Right cardiac atrium (tissue), 5 donors: ENCODE data around the gene S100B. TPM values are rescaled to one million over a fixed set of nuclear protein-coding genes. Genes with fewer than 3 reads are reported as not detected.

Experiments
- ATAC-seq, 2 donors: fragments of 200-7000 bp; cut with Tn5 transposase; one replicate each; pipeline versions ENCODE4 v1.8.0 to v1.9.1; 2020; ENCODE audit warnings: moderate library complexity in 2 of 2, mild to moderate bottlenecking in 1 of 2
- DNase-seq, 3 donors: peaks; one replicate each; pipeline ENCODE4 v3.0.0-alpha.2; 2020
- H3K27ac ChIP-seq: one replicate; pipeline ENCODE4 v1.5.1; 2013; ENCODE audit warnings: mild to moderate bottlenecking, low read length, control low read depth, moderate library complexity
- H3K27me3 ChIP-seq: one replicate; pipeline ENCODE4 v1.6.1; 2013; ENCODE audit not compliant: control insufficient read depth, insufficient read depth
- H3K4me1 ChIP-seq: one replicate; pipeline ENCODE4 v1.6.1; 2013; ENCODE audit warnings: low read length; ENCODE audit not compliant: control insufficient read depth, insufficient read depth
- H3K4me3 ChIP-seq: one replicate; pipeline ENCODE4 v1.5.1; 2013; ENCODE audit warnings: low read length, control low read depth
- H3K9me3 ChIP-seq: one replicate; pipeline ENCODE4 v1.6.1; 2013; ENCODE audit warnings: low read length; ENCODE audit not compliant: control insufficient read depth
- WGBS: extraction: QIAGEN DNeasy Blood & Tissue Kit; methylation state at CpG from one replicate; pipeline ENCODE4 v1.1.7; 2013; 5-methylcytosine and 5-hydroxymethylcytosine counted together
- intact Hi-C, 4 donors: fragments of 100-400 bp; cut with DNase I; formaldehyde crosslinking; loops; one replicate each; pipeline versions ENCODE4 v1.11.0 to v1.14.0; 2022 to 2023
- polyA plus RNA-seq: library from polyadenylated mRNA; stranded (reverse); fragments of 200-250 nt; gene quantifications from one replicate; pipeline ENCODE4 v1.2.3, GENCODE V29; 2013
- total RNA-seq, 4 donors: library from RNA; stranded (reverse); fragmentation: NEBNext Ultra II Directional; extraction: Animal tissue kit (Norgen Biotek cat#: 25700); gene quantifications; one replicate each; pipeline ENCODE4 v1.2.1, GENCODE V29; 2021
- donor health status: healthy with polysubstance abuse.
- donor health status: DM: no; HTN: yes; CAD: no.
- donor health status: DM: no; HTN: no; CAD: no.
- donor health status: DM: no; HTN: yes; CAD: no; lungs with severe emphysema.
- donor health status: DM: yes; HTN: yes; CAD: no.

S100B gene
- total and polyA plus RNA-seq, 5 donors: 7.1 to 36.3 (median 11.9) TPM

- DNase-seq: no peak
- Histone ChIP-seq H3K9me3 (peaks cover 5% of the 10 kb centered on the region), H3K4me1 (no peaks in the 10 kb centered on the region), H3K4me3 (no peak overlapping the region), H3K27me3 (no peaks in the 10 kb centered on the region), H3K27ac (no peak overlapping the region)
- intact Hi-C loops: no loop called here
- 87% methylated on average over 4 of the region's 4 CpGs for WGBS
- no peak for ATAC-seq
Observed at GRCh38 chr21:46627726-46628125, 22.8 kb upstream of the S100B start.

GRCh38 chr21:46626975-46627501 is 22.2 kb upstream of the S100B start:
- Histone ChIP-seq H3K27ac (no peak overlapping the region), H3K4me1 (no peaks in the 10 kb centered on the region), H3K9me3 (peaks cover 5% of the 10 kb centered on the region), H3K27me3 (no peaks in the 10 kb centered on the region), H3K4me3 (no peak overlapping the region)
- DNase-seq (no peak), ATAC-seq (no peak)
- WGBS: 81% methylated on average over 6 of the region's 6 CpGs
- intact Hi-C loops: no loop called here

- ATAC-seq (no peak), DNase-seq (no peak)
- no peaks in the 10 kb centered on the region for H3K27me3 ChIP-seq
- no peaks in the 10 kb centered on the region for H3K4me1 ChIP-seq
- no peak overlapping the region for H3K27ac ChIP-seq
- no peak overlapping the region for H3K4me3 ChIP-seq
- H3K9me3 ChIP-seq: peaks cover 5% of the 10 kb centered on the region
- intact Hi-C loops: no loop called here
- 94% methylated on average over 7 of the region's 7 CpGs for WGBS
Observed at GRCh38 chr21:46626536-46626935, 21.7 kb upstream of the S100B start.

- ATAC-seq (no peak), DNase-seq (no peak)
- H3K27me3 ChIP-seq: no peaks in the 10 kb centered on the region
- 89% methylated on average over 1 of the region's 1 CpG for WGBS
- intact Hi-C loops: no loop called here
- no peak overlapping the region for H3K4me3 ChIP-seq
- no peak overlapping the region for H3K27ac ChIP-seq
- no peaks in the 10 kb centered on the region for H3K4me1 ChIP-seq
- peaks cover 5% of the 10 kb centered on the region for H3K9me3 ChIP-seq
Observed at GRCh38 chr21:46625759-46626158, 20.9 kb upstream of the S100B start.

- Histone ChIP-seq H3K9me3 (peaks cover 5% of the 10 kb centered on the region), H3K4me1 (no peaks in the 10 kb centered on the region), H3K4me3 (no peak overlapping the region), H3K27me3 (no peaks in the 10 kb centered on the region), H3K27ac (no peak overlapping the region)
- 74% methylated on average over 16 of the region's 16 CpGs for WGBS
- intact Hi-C loops: no loop called here
- DNase-seq (no peak), ATAC-seq (no peak)
Observed at GRCh38 chr21:46624050-46624449, 19.2 kb upstream of the S100B start.

GRCh38 chr21:46622226-46622625 is 17.3 kb upstream of the S100B start:
- peaks cover 5% of the 10 kb centered on the region for H3K9me3 ChIP-seq
- no peaks in the 10 kb centered on the region for H3K27me3 ChIP-seq
- intact Hi-C loops: no loop called here
- H3K4me1 ChIP-seq: no peaks in the 10 kb centered on the region
- DNase-seq (peak in 2 of 3 donors; percentile 77 to 78), ATAC-seq (peak; percentile 81 to 82)
- no peak overlapping the region for H3K27ac ChIP-seq
- WGBS: 53% methylated on average over 4 of the region's 4 CpGs
- H3K4me3 ChIP-seq: no peak overlapping the region

GRCh38 chr21:46621457-46622182 is 16.7 kb upstream of the S100B start:
- Histone ChIP-seq H3K27me3 (no peaks in the 10 kb centered on the region), H3K4me3 (no peak overlapping the region), H3K9me3 (peaks cover 5% of the 10 kb centered on the region), H3K4me1 (no peaks in the 10 kb centered on the region), H3K27ac (no peak overlapping the region)
- ATAC-seq (peak; percentile 46 to 48), DNase-seq (peak in 1 of 3 donors; percentile 59)
- intact Hi-C loops: no loop called here
- 82% methylated on average over 9 of the region's 9 CpGs for WGBS

- H3K27ac ChIP-seq: no peak overlapping the region
- H3K4me3 ChIP-seq: no peak overlapping the region
- no peak for DNase-seq
- no peak for ATAC-seq
- H3K27me3 ChIP-seq: no peaks in the 10 kb centered on the region
- 90% methylated on average over 7 of the region's 7 CpGs for WGBS
- H3K9me3 ChIP-seq: peaks cover 3% of the 10 kb centered on the region
- H3K4me1 ChIP-seq: no peaks in the 10 kb centered on the region
- intact Hi-C loops: no loop called here
Observed at GRCh38 chr21:46620846-46621245, 16.0 kb upstream of the S100B start.

GRCh38 chr21:46619846-46620245 is 15.0 kb upstream of the S100B start:
- H3K9me3 ChIP-seq: no peaks in the 10 kb centered on the region
- intact Hi-C loops: no loop called here
- no peaks in the 10 kb centered on the region for H3K27me3 ChIP-seq
- no peaks in the 10 kb centered on the region for H3K4me1 ChIP-seq
- ATAC-seq: no peak
- no peak for DNase-seq
- no peak overlapping the region for H3K27ac ChIP-seq
- WGBS: 80% methylated on average over 2 of the region's 2 CpGs
- H3K4me3 ChIP-seq: no peak overlapping the region

- no peak overlapping the region for H3K27ac ChIP-seq
- no peaks in the 10 kb centered on the region for H3K9me3 ChIP-seq
- no peak for ATAC-seq
- intact Hi-C loops: no loop called here
- H3K4me3 ChIP-seq: no peak overlapping the region
- no peaks in the 10 kb centered on the region for H3K27me3 ChIP-seq
- no peak for DNase-seq
- no peaks in the 10 kb centered on the region for H3K4me1 ChIP-seq
- WGBS: 85% methylated on average over 5 of the region's 5 CpGs
Observed at GRCh38 chr21:46618738-46619379, 14.0 kb upstream of the S100B start.

- no peak overlapping the region for H3K27ac ChIP-seq
- ATAC-seq (no peak), DNase-seq (no peak)
- intact Hi-C loops: no loop called here
- H3K4me1 ChIP-seq: no peaks in the 10 kb centered on the region
- no peak overlapping the region for H3K4me3 ChIP-seq
- no peaks in the 10 kb centered on the region for H3K9me3 ChIP-seq
- 66% methylated on average over 6 of the region's 6 CpGs for WGBS
- H3K27me3 ChIP-seq: no peaks in the 10 kb centered on the region
Observed at GRCh38 chr21:46617267-46618051, 12.6 kb upstream of the S100B start.
